Breast epithelium (tissue), 3 donors: ENCODE results near the gene FCAR.

Experiments
- POLR2A ChIP-seq: fragments of 450-650 bp; IDR thresholded peaks from one replicate; pipeline ENCODE4 v1.6.1; 2016; ENCODE audit warnings: antibody characterized with exemption, mild to moderate bottlenecking, moderate library complexity
- TF ChIP-seq, protein P1 (sequence below), 3 donors: fragments of 450-650 bp; IDR thresholded peaks; one replicate each; pipeline ENCODE4 v1.5.1; 2016 to 2017; ENCODE audit warnings: antibody characterized with exemption in 3 of 3, mild to moderate bottlenecking in 3 of 3, moderate library complexity in 3 of 3

DNA sequence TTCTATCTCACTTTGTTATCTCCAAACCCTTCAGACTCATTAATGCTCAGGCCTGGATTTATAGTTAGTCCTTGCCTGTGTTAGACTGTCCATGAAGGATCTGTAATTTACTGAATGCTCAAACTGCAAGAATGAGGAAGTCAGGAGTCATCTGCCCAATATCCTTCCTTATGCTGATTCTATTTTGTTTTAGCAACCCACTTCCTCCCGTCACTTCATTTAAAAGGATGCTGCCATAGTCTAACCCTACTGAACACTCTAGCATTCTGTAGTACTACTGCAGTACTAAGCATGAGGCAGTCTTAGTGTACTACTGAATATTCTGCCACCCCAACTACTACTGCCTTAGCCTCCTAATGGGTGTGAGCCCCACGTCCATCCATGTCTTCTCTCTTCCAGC, 1.5 kb downstream of the FCAR start:
- no peak for TF ChIP-seq POLR2A
- TF ChIP-seq, protein P1, sequence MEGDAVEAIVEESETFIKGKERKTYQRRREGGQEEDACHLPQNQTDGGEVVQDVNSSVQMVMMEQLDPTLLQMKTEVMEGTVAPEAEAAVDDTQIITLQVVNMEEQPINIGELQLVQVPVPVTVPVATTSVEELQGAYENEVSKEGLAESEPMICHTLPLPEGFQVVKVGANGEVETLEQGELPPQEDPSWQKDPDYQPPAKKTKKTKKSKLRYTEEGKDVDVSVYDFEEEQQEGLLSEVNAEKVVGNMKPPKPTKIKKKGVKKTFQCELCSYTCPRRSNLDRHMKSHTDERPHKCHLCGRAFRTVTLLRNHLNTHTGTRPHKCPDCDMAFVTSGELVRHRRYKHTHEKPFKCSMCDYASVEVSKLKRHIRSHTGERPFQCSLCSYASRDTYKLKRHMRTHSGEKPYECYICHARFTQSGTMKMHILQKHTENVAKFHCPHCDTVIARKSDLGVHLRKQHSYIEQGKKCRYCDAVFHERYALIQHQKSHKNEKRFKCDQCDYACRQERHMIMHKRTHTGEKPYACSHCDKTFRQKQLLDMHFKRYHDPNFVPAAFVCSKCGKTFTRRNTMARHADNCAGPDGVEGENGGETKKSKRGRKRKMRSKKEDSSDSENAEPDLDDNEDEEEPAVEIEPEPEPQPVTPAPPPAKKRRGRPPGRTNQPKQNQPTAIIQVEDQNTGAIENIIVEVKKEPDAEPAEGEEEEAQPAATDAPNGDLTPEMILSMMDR (IDR thresholded peaks at IDR 0.05): no peak
